Keratinocyte (primary cell): ENCODE results near the gene PRPF38A. TPM values are rescaled to one million over a fixed set of nuclear protein-coding genes. Genes with fewer than 3 reads are reported as not detected.

ENCODE experiments used
- DNase-seq: peaks from one replicate; pipeline ENCODE4 v3.0.0-alpha.2; 2011; ENCODE audit warnings: low read depth, missing footprints, low spot score
- FAIRE-seq: peaks from 2 replicates; lab custom pipeline; 2011; peaks lifted over from hg19 to GRCh38; lab: Jason Lieb, UNC
- H2AFZ ChIP-seq: 2 replicates; pipeline ENCODE4 v1.6.0; 2012; ENCODE audit warnings: low read length, control low read depth, inconsistent platforms; ENCODE audit not compliant: control insufficient read depth
- H3K27ac ChIP-seq: 2 replicates; pipeline ENCODE4 v1.5.1; 2011; ENCODE audit warnings: low read length; ENCODE audit not compliant: control insufficient read depth, insufficient read depth
- H3K27me3 ChIP-seq: 3 replicates; pipeline ENCODE4 v1.6.0; 2011; ENCODE audit warnings: low read length; ENCODE audit not compliant: control insufficient read depth, insufficient read depth; ENCODE audit errors: extremely low read depth
- H3K36me3 ChIP-seq, 2 experiments: 2 replicates in 1 of 2; 3 replicates in 1 of 2; pipeline ENCODE4 v1.5.1; 2011; ENCODE audit warnings: low read length in 2 of 2, mild to moderate bottlenecking in 1 of 2; ENCODE audit not compliant: control insufficient read depth in 2 of 2, insufficient read depth in 2 of 2; ENCODE audit errors: extremely low read depth in 1 of 2
- H3K4me1 ChIP-seq: 3 replicates; pipeline ENCODE4 v1.5.1; 2011; ENCODE audit warnings: low read length; ENCODE audit not compliant: control insufficient read depth, insufficient read depth; ENCODE audit errors: extremely low read depth
- H3K4me2 ChIP-seq: 3 replicates; pipeline ENCODE4 v1.6.0; 2011; ENCODE audit warnings: low read depth, low read length; ENCODE audit not compliant: control insufficient read depth, insufficient read depth; ENCODE audit errors: extremely low read depth
- H3K4me3 ChIP-seq, 3 experiments: fragments of 200-600 bp in 1 of 3; sonication (generic) in 1 of 3; 2 replicates in 2 of 3; 3 replicates in 1 of 3; pipeline ENCODE4 v1.5.1; 2011 to 2016; ENCODE audit warnings: low read length in 3 of 3, mild to moderate bottlenecking in 3 of 3, control low read depth in 2 of 3, inconsistent platforms in 1 of 3, low read depth in 1 of 3, mixed read lengths in 1 of 3, mixed run types in 1 of 3, moderate library complexity in 1 of 3; ENCODE audit not compliant: control insufficient read depth in 2 of 3, insufficient read depth in 2 of 3; ENCODE audit errors: extremely low read depth in 1 of 3
- H3K79me2 ChIP-seq: 2 replicates; pipeline ENCODE4 v1.6.0; 2012; ENCODE audit warnings: low read length; ENCODE audit not compliant: control insufficient read depth, insufficient read depth
- H3K9ac ChIP-seq: 3 replicates; pipeline ENCODE4 v1.6.0; 2011; ENCODE audit warnings: low read length; ENCODE audit not compliant: control insufficient read depth, insufficient read depth; ENCODE audit errors: extremely low read depth
- H3K9me1 ChIP-seq: 3 replicates; pipeline ENCODE4 v1.6.0; 2011; ENCODE audit warnings: low read length; ENCODE audit not compliant: control insufficient read depth, insufficient read depth; ENCODE audit errors: extremely low read depth
- H3K9me3 ChIP-seq: 2 replicates; pipeline ENCODE4 v1.5.1; 2012; ENCODE audit warnings: low read depth, low read length; ENCODE audit not compliant: control insufficient read depth
- H4K20me1 ChIP-seq: 3 replicates; pipeline ENCODE4 v1.6.0; 2011; ENCODE audit warnings: low read length; ENCODE audit not compliant: control insufficient read depth, insufficient read depth; ENCODE audit errors: extremely low read depth
- CTCF ChIP-seq, 3 experiments: IDR thresholded peaks in 1 of 3; conservative IDR thresholded peaks in 1 of 3; optimal IDR thresholded peaks in 1 of 3; 2 replicates in 2 of 3; 3 replicates in 1 of 3; pipeline versions ENCODE3 to v1.5.1; 2011; ENCODE audit warnings: low read length in 3 of 3, mild to moderate bottlenecking in 3 of 3, moderate library complexity in 2 of 3, control low read depth in 1 of 3, inconsistent platforms in 1 of 3; ENCODE audit not compliant: insufficient read depth in 2 of 3; ENCODE audit errors: extremely low read depth in 1 of 3
- EZH2 ChIP-seq: IDR thresholded peaks from one replicate; pipeline ENCODE4 v1.6.1; 2012; ENCODE audit warnings: inconsistent platforms, mild to moderate bottlenecking, low read length, moderate library complexity
- dilution Hi-C: fragments of 300-500 bp; cut with MboI; formaldehyde crosslinking; loops from one replicate; pipeline ENCODE4 v1.7.0; 2020; ENCODE audit warnings: low sequenced_read_pairs; ENCODE audit not compliant: extremely low pct_ligation_motif_present
- polyA plus RNA-seq, 5 experiments: library from polyadenylated mRNA; depleted of rRNA in 3 of 5; stranded (reverse) in 3 of 5; stranded (forward) in 1 of 5; unstranded in 1 of 5; fragments of >200 nt; gene quantifications; 1 replicate in 1 of 5; 2 replicates in 3 of 5; 3 replicates in 1 of 5; pipeline versions ENCODE4 v1.2.1 to v1.2.3, GENCODE V29; 2011 to 2012; ENCODE audit warnings: missing spikeins in 2 of 5, low read depth in 1 of 5, low replicate concordance in 1 of 5

The PRPF38A gene
- polyA plus RNA-seq, 1 donor (not counting 4 experiments of a cell fraction or from before 2014, with no cell fraction given): 29.5 TPM

DNA sequence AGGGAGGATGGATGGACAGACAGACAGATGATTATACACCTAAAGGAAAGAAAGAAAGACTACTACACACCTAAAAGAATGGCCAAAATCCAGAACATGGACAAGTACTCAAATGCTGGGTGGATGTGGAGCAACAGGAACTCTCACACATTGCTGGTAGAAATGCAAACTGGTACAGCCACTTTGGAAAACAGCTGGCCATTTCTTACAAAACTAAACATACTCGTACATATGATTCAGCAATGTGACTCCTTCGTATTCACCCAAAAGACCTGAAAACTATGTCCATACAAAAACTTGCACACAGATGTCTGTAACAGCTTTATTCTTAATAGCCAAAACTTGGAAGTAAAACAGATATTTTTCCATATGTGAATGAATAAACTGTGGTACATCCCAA is 51.3 kb downstream of the PRPF38A start:
- FAIRE-seq: no peak
- H3K4me1 ChIP-seq: peaks cover 3% of the 10 kb centered on the region

DNA sequence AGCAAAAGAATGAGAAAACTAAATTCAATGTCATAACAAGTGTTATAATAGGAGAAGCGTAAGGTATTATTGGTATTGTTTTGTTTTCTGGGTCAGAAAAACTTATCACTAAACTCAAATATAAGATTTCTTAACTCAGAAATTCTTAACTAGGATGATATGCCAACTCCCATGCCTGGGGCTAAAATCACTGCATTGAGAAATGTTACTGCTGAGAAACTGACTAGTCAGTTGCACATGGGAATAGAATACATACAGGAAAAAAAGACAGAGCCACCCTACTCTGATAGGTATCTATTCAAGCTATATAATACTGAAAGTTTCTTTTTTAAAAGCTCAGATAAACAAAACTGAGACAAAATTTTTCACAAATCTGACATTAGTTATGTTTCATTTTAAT is 56.3 kb downstream of the PRPF38A start:
- Histone ChIP-seq H3K9me1 (no peaks in the 10 kb centered on the region), H3K36me3 (no peaks in the 10 kb centered on the region), H3K4me2 (no peak overlapping the region), H3K79me2 (no peaks in the 10 kb centered on the region), H3K4me1 (peaks cover 5% of the 10 kb centered on the region), H3K4me3 (no peak overlapping the region), H3K9ac (no peak overlapping the region), H4K20me1 (no peaks in the 10 kb centered on the region), H3K9me3 (no peaks in the 10 kb centered on the region), H3K27me3 (no peaks in the 10 kb centered on the region), H3K27ac (no peak overlapping the region), H2AFZ (no peak overlapping the region)
- no peak for DNase-seq
- dilution Hi-C loops: no loop called here
- FAIRE-seq: no peak
- TF ChIP-seq EZH2 (no peak), CTCF (optimal IDR thresholded peaks at IDR 0.05 in 1 of 3, IDR thresholded peaks at IDR 0.05 in 1 of 3, conservative IDR thresholded peaks at IDR 0.05 in 1 of 3; ENCODE audit: extremely low read depth in 1 of 3, insufficient read depth in 2 of 3, low read length in 3 of 3) (no peak)

More for the DNA sequence above, 51.3 kb downstream of the PRPF38A start:
- no peak overlapping the region for H3K9ac ChIP-seq
- H3K36me3 ChIP-seq: no peaks in the 10 kb centered on the region
- no peak for DNase-seq
- no peak overlapping the region for H2AFZ ChIP-seq
- H3K79me2 ChIP-seq: no peaks in the 10 kb centered on the region
- H3K9me1 ChIP-seq: no peaks in the 10 kb centered on the region
- H3K4me2 ChIP-seq: no peak overlapping the region
- no peaks in the 10 kb centered on the region for H3K27me3 ChIP-seq
- H3K9me3 ChIP-seq: no peaks in the 10 kb centered on the region
- dilution Hi-C loops: no loop called here
- no peaks in the 10 kb centered on the region for H4K20me1 ChIP-seq
- H3K27ac ChIP-seq: no peak overlapping the region
- no peak overlapping the region for H3K4me3 ChIP-seq
- TF ChIP-seq CTCF (optimal IDR thresholded peaks at IDR 0.05 in 1 of 3, IDR thresholded peaks at IDR 0.05 in 1 of 3, conservative IDR thresholded peaks at IDR 0.05 in 1 of 3; ENCODE audit: extremely low read depth in 1 of 3, insufficient read depth in 2 of 3, low read length in 3 of 3) (no peak), EZH2 (no peak)
